ENCODE results near the gene ASCC3.

DNA sequence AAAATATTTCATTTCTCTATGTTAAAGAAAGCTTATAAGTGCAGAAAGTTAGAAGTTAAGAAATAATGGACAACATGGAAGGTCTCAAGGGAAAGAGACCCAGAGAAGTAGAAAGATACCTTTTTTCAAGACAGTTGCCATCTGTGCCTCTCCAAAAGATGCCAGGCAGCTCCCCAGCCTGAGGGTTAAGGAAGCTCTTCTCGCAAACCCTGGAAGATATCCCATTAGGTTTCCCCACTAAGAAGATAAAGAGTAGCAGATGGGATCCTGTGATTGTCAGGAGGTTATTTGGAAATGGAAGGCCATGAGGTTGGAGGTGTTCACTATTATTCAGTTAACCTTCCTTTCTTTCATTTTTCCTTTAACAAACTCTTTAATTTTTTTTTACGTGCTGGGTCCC, 306.3 kb downstream of the ASCC3 start:
- TF ChIP-seq POLR2A (IDR thresholded peaks at IDR 0.05), result no peak
- TF ChIP-seq, protein P1, sequence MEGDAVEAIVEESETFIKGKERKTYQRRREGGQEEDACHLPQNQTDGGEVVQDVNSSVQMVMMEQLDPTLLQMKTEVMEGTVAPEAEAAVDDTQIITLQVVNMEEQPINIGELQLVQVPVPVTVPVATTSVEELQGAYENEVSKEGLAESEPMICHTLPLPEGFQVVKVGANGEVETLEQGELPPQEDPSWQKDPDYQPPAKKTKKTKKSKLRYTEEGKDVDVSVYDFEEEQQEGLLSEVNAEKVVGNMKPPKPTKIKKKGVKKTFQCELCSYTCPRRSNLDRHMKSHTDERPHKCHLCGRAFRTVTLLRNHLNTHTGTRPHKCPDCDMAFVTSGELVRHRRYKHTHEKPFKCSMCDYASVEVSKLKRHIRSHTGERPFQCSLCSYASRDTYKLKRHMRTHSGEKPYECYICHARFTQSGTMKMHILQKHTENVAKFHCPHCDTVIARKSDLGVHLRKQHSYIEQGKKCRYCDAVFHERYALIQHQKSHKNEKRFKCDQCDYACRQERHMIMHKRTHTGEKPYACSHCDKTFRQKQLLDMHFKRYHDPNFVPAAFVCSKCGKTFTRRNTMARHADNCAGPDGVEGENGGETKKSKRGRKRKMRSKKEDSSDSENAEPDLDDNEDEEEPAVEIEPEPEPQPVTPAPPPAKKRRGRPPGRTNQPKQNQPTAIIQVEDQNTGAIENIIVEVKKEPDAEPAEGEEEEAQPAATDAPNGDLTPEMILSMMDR (IDR thresholded peaks at IDR 0.05 in 4 of 5, conservative IDR thresholded peaks at IDR 0.05 in 1 of 5), result no peak

All from gastrocnemius medialis (tissue), 4 donors.